ENCODE measurements around the gene SLC27A5. TPM values are rescaled to one million over a fixed set of nuclear protein-coding genes. Genes with fewer than 3 reads are reported as not detected.

SLC27A5 gene
- total and polyA plus RNA-seq, 2 of the 4 experiments (the other 2 are of a cell fraction): 7.7 to 11.2 TPM

DNA sequence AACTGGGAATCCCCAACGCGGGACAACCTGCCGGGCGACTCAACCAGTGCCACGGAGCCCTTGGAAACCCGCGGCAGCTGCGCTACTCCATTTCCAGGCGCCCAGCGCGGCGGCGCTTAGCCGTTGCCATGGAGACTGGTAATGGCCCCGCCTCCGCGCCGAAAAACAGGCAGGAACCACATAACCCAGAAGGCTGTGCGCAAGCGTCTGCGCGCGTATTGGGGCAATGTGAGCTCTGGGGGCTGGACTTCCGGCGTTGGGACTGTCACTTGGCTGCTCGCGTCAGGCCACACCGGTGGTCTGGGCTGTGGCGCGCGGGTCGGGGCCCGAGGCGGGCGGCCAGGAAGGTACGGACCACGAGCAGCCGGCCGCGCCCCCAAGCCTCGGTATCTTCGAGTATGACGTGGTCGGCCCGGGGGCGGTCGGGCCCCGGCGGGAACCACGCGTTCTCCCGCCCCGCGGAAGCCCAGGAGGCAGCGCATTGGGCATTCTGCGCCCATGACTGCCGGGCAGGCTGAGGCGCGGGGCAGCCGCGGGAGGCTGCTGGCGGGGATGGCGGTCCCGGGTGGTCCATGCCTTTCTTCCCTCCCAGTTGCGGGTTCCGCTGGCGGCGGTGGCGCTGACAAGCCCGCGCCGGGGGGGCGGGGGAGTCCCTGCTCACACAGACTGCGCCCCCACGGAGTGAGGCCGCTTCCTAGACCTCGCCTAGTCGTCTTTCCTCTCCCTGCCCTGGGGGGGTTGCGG lies 60.3 kb downstream of the SLC27A5 start, which contains the start of gene ZNF324B:
Gene ZNF324B, plus strand, starts transcription at position 265 of the 744 bp plus-strand sequence. CDS start 2,080 bp downstream, outside the sequence.
- Histone ChIP-seq H4K20me1 (ENCODE audit: insufficient read depth, low read length) (no peaks in the 10 kb centered on the region), H3K4me2 (ENCODE audit: low read depth, low read length) (peak within 1 kb of the TSS; percentile 88), H2BK5ac (ENCODE audit: low read depth, low read length, poor library complexity, severe bottlenecking) (no peak within 1 kb of the TSS), H3K27ac (ENCODE audit: insufficient read depth, low read length) (peak within 1 kb of the TSS; percentile 3; the same call in 1 of the 2 replicates), H2BK15ac (ENCODE audit: low read depth, low read length) (no peak within 1 kb of the TSS), H3K18ac (ENCODE audit: low read depth, low read length) (no peak within 1 kb of the TSS), H2BK20ac (ENCODE audit: low read depth, low read length) (no peak within 1 kb of the TSS), H4K5ac (ENCODE audit: low read depth, low read length) (no peak within 1 kb of the TSS), H2BK120ac (ENCODE audit: low read depth, low read length) (no peak within 1 kb of the TSS), H3K23ac (ENCODE audit: low read depth, low read length) (peak within 1 kb of the TSS; percentile 66), H4K91ac (ENCODE audit: insufficient read depth, low read depth, low read length) (no peak within 1 kb of the TSS; the same call in 1 of the 2 replicates), H3K9me1 (ENCODE audit: insufficient read depth, low read length) (peaks cover 13% of the 10 kb centered on the region), H2AK9ac (replicated peaks; ENCODE audit: low read depth, low read length, poor library complexity) (peak within 1 kb of the TSS; percentile 81), H4K8ac (ENCODE audit: low read depth in 2 of 2, low read length in 2 of 2) (peak within 1 kb of the TSS in 1 of 2 experiments; percentile 37; a peak in 2 of 4 replicates), H3K9me3 (ENCODE audit: control insufficient read depth, insufficient read depth, low read length) (no peaks in the 10 kb centered on the region; the same call in none of the 2 replicates), H3K9ac (ENCODE audit: low read depth, low read length) (peak within 1 kb of the TSS; percentile 7), H2AK5ac (ENCODE audit: low read depth, low read length) (0 out of 2 replicates have a peak within 1 kb of the TSS, but pooled peaks have one; percentile 5), H3K4ac (ENCODE audit: low read depth, low read length) (no peak within 1 kb of the TSS), H3K27me3 (ENCODE audit: control insufficient read depth, insufficient read depth, low read length) (no peaks in the 10 kb centered on the region), H2AFZ (replicated peaks; ENCODE audit: low read length, poor library complexity) (peak within 1 kb of the TSS; percentile 99), H3K4me3 (ENCODE audit: insufficient read depth, low read depth, low read length) (peak within 1 kb of the TSS; percentile 67), H3K4me1 (ENCODE audit: control insufficient read depth, insufficient read depth, low read length) (no peaks in the 10 kb centered on the region), H3K56ac (ENCODE audit: extremely low read depth, insufficient read depth, low read length) (0 out of 2 replicates have a peak within 1 kb of the TSS, but pooled peaks have one; percentile 30), H3K79me1 (ENCODE audit: low read depth in 1 of 2, low read length in 2 of 2) (peaks cover 8 to 13% of the 10 kb centered on the region in 2 experiments; a peak in 2 of 4 replicates), H3K14ac (replicated peaks; ENCODE audit: low read depth, low read length) (no peak within 1 kb of the TSS), H3K36me3 (ENCODE audit: control insufficient read depth, insufficient read depth, low read length) (peaks cover 12% of the 10 kb centered on the region)
- DNase-seq: peak; percentile 92
- in situ Hi-C loops (cut with MboI; ENCODE audit: low sequenced_read_pairs) (no loop called here), dilution Hi-C loops (cut with HindIII; ENCODE audit: low sequenced_read_pairs, unreplicated experiment) (no loop called here), intact Hi-C loops (cut with micrococcal nuclease) (no loop called here)
- 0% methylated on average over 51 of the region's 79 CpGs; no CpG with 5 or more reads in 1 of the 2 experiments for WGBS, 2 experiments (ENCODE audit: extremely low coverage in 2 of 2, insufficient read length in 1 of 2)
- TF ChIP-seq MAFK (IDR thresholded peaks at IDR 0.05; ENCODE audit: low read depth, low read length) (no peak), USF2 (IDR thresholded peaks at IDR 0.05; ENCODE audit: low read depth, low read length) (peak; percentile 32; the same call in 1 of the 2 replicates), RFX5 (IDR thresholded peaks at IDR 0.05; ENCODE audit: low read depth, low read length) (no peak), NFE2L2 (IDR thresholded peaks at IDR 0.05; ENCODE audit: low read depth, low read length) (no peak), MXI1 (IDR thresholded peaks at IDR 0.05; ENCODE audit: borderline replicate concordance, low read depth, low read length) (peak; percentile 79), CTCF (conservative IDR thresholded peaks at IDR 0.05; ENCODE audit: low read depth, low read length) (no peak), MAZ (IDR thresholded peaks at IDR 0.05; ENCODE audit: borderline replicate concordance, low read depth, low read length) (peak; percentile 82; the same call in 1 of the 2 replicates), FOS (IDR thresholded peaks at IDR 0.05; ENCODE audit: low read depth, low read length) (no peak)
- ATAC-seq (ENCODE audit: low read depth): peak; percentile 99
- ChIA-PET POLR2A (ENCODE audit: unreplicated experiment) (interaction anchor here (0.6 kb wide), 1 partner anchor 171 kb away, joined by 3 read pairs; no protein-coding TSS in a partner anchor), CTCF (interaction anchor here (1.5 kb wide), 1 partner anchor 69 kb away, joined by 4 read pairs; the partner anchor contains the start of gene ZBTB45)
- no TSS peak for BruUV-seq (replicated peaks)
